ENCODE data around the gene SPEN.
"Not testable (repeated sequence)": the region's sequence is repeated elsewhere in the genome, so short reads cannot be mapped to it uniquely, and the experiment has no call there.

Gene SPEN

DNA sequence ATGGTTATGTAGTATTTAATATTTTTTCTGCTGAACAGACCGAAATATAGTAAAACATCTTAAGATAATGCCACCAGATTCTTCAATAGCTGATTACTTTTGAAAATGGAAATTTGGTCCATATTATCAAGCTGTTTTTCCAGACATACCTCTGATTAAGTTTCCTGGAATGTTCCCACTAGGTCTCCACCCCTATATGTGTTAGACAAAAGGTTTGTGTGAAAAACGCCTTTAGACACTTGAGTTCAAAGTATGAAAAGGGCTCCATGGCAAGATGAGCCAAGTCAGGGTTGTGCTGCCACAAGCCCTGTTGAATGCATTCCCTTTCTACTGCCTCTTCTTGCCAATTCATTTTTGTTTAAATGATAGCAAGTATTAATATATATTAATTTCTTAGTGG is 75.7 kb downstream of the SPEN start:
- Histone ChIP-seq H3K27me3 (ENCODE audit: insufficient read depth, low read length) (no peaks in the 10 kb centered on the region), H3K36me3 (ENCODE audit: insufficient read depth, low read length) (peaks cover 95% of the 10 kb centered on the region), H3K4me3 (ENCODE audit: low read depth, low read length, poor library complexity, severe bottlenecking) (no peak overlapping the region), H3K9me3 (ENCODE audit: low read length) (no peaks in the 10 kb centered on the region), H3K27ac (ENCODE audit: low read depth, low read length, poor library complexity, severe bottlenecking) (no peak overlapping the region), H3K4me1 (ENCODE audit: insufficient read depth, low read length, severe bottlenecking) (no peaks in the 10 kb centered on the region), H3F3A (ENCODE audit: insufficient read depth, low read length) (0 out of 2 replicates have a peak, but pooled peaks cover 2% of the 10 kb centered on the region), H3K4me2 (ENCODE audit: low read length) (no peak overlapping the region), H4K20me1 (ENCODE audit: insufficient read depth, low read length) (peaks cover 2% of the 10 kb centered on the region; the same call in 1 of the 2 replicates), H3K9me2 (ENCODE audit: low read depth, low read length) (no peaks in the 10 kb centered on the region), H2AFZ (ENCODE audit: low read length) (no peak overlapping the region), H3K9ac (ENCODE audit: low read length) (no peak overlapping the region), H3K79me2 (ENCODE audit: insufficient read depth, low read length) (peaks cover 7% of the 10 kb centered on the region; the same call in 1 of the 2 replicates)
- TF ChIP-seq, protein P1, sequence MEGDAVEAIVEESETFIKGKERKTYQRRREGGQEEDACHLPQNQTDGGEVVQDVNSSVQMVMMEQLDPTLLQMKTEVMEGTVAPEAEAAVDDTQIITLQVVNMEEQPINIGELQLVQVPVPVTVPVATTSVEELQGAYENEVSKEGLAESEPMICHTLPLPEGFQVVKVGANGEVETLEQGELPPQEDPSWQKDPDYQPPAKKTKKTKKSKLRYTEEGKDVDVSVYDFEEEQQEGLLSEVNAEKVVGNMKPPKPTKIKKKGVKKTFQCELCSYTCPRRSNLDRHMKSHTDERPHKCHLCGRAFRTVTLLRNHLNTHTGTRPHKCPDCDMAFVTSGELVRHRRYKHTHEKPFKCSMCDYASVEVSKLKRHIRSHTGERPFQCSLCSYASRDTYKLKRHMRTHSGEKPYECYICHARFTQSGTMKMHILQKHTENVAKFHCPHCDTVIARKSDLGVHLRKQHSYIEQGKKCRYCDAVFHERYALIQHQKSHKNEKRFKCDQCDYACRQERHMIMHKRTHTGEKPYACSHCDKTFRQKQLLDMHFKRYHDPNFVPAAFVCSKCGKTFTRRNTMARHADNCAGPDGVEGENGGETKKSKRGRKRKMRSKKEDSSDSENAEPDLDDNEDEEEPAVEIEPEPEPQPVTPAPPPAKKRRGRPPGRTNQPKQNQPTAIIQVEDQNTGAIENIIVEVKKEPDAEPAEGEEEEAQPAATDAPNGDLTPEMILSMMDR (IDR thresholded peaks at IDR 0.05; ENCODE audit: low read length), result no peak
- no peak for TF ChIP-seq EZH2 (IDR thresholded peaks at IDR 0.05; ENCODE audit: borderline replicate concordance, low read length)

DNA sequence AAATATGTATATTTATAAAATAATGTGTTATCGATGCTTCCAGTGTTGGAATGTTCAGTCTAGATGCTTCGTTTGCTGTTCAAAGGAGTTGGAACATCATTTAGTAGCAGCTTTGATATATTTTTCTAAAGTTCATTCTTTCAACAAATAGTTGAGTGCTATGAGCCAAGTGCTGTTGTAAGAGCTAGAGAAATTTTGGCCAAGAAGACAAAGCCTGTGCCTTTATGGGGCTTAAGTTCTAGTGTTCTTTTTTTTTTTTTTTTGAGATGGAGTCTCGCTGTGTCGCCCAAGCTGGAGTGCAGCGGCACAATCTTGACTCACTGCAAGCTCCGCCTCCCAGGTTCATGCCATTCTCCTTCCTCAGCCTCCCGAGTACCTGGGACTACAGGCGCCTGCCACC is 78.9 kb downstream of the SPEN start:
- not testable (repeated sequence) for H3K9me2 ChIP-seq (ENCODE audit: low read depth, low read length); H3K4me3 ChIP-seq (ENCODE audit: low read depth, low read length, poor library complexity, severe bottlenecking); H3K4me2 ChIP-seq (ENCODE audit: low read length); H3K9ac ChIP-seq (ENCODE audit: low read length); H3K9me3 ChIP-seq (ENCODE audit: low read length); H3F3A ChIP-seq (ENCODE audit: insufficient read depth, low read length); H3K4me1 ChIP-seq (ENCODE audit: insufficient read depth, low read length, severe bottlenecking); H3K79me2 ChIP-seq (ENCODE audit: insufficient read depth, low read length); H4K20me1 ChIP-seq (ENCODE audit: insufficient read depth, low read length); H3K27me3 ChIP-seq (ENCODE audit: insufficient read depth, low read length); H2AFZ ChIP-seq (ENCODE audit: low read length); H3K27ac ChIP-seq (ENCODE audit: low read depth, low read length, poor library complexity, severe bottlenecking)
- peaks cover 97% of the 10 kb centered on the region for H3K36me3 ChIP-seq (ENCODE audit: insufficient read depth, low read length)

DNA sequence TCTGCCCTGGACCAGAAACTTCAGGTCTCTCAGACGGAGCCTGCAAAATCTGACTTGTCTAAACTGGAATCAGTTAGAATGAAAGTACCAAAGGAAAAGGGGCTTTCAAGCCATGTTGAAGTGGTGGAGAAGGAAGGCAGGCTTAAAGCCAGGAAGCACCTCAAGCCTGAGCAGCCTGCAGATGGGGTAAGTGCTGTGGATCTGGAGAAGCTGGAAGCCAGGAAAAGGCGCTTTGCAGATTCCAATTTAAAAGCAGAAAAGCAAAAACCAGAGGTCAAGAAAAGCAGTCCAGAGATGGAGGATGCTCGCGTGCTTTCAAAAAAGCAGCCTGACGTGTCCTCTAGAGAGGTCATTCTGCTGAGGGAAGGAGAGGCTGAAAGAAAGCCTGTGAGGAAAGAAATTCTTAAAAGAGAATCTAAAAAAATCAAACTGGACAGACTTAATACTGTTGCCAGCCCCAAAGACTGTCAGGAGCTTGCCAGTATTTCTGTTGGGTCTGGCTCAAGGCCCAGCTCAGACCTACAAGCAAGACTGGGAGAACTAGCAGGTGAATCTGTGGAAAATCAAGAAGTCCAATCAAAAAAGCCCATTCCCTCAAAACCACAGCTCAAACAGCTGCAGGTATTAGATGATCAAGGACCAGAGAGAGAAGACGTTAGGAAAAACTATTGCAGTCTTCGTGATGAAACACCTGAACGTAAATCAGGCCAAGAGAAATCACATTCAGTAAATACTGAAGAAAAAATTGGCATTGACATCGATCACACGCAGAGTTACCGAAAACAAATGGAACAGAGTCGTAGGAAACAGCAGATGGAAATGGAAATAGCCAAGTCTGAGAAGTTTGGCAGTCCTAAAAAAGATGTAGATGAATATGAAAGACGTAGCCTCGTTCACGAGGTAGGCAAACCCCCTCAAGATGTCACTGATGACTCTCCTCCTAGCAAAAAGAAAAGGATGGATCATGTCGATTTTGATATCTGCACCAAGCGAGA is 81.8 kb downstream of the SPEN start:
- Histone ChIP-seq H2AFZ (ENCODE audit: low read length) (no peak overlapping the region), H3K9me2 (ENCODE audit: low read depth, low read length) (no peaks in the 10 kb centered on the region), H3K9me3 (ENCODE audit: low read length) (no peaks in the 10 kb centered on the region), H3K79me2 (ENCODE audit: insufficient read depth, low read length) (no peaks in the 10 kb centered on the region), H3K4me1 (ENCODE audit: insufficient read depth, low read length, severe bottlenecking) (no peaks in the 10 kb centered on the region), H3K36me3 (ENCODE audit: insufficient read depth, low read length) (peaks cover 97% of the 10 kb centered on the region), H3F3A (ENCODE audit: insufficient read depth, low read length) (no peaks in the 10 kb centered on the region), H3K9ac (ENCODE audit: low read length) (no peak overlapping the region), H3K27ac (ENCODE audit: low read depth, low read length, poor library complexity, severe bottlenecking) (no peak overlapping the region), H3K4me3 (ENCODE audit: low read depth, low read length, poor library complexity, severe bottlenecking) (no peak overlapping the region), H3K4me2 (ENCODE audit: low read length) (no peak overlapping the region), H3K27me3 (ENCODE audit: insufficient read depth, low read length) (no peaks in the 10 kb centered on the region), H4K20me1 (ENCODE audit: insufficient read depth, low read length) (no peaks in the 10 kb centered on the region)
- TF ChIP-seq, protein P1 (IDR thresholded peaks at IDR 0.05; ENCODE audit: low read length), result no peak
- no peak for TF ChIP-seq EZH2 (IDR thresholded peaks at IDR 0.05; ENCODE audit: borderline replicate concordance, low read length)
